A549 (cell line): Measurements from ENCODE around the gene MAP1LC3A. TPM values are rescaled to one million over a fixed set of nuclear protein-coding genes. Genes with fewer than 3 reads are reported as not detected.

Experiments used
- ATAC-seq, 2 experiments: fragments of 200-7000 bp in 1 of 2; fragments of >200 bp in 1 of 2; cut with Nextera tagmentation in 1 of 2; cut with Tn5 transposase in 1 of 2; 3 replicates each; pipeline versions ENCODE4 v1.8.0 to v1.9.1; 2018 to 2020; ENCODE audit warnings: mild to moderate bottlenecking in 1 of 2, moderate library complexity in 1 of 2
- CTCF ChIA-PET: fragments of 300-600 bp; sonication (Branson Sonifier 250); formaldehyde crosslinking; extraction: SDS; loops from one replicate; lab custom pipeline; 2021; ENCODE audit warnings: antibody characterized with exemption, inconsistent platforms; lab: Yijun Ruan, JAX
- POLR2A ChIA-PET: fragments of 350-600 bp; formaldehyde crosslinking; extraction: SDS; loops from one replicate; lab custom pipeline; 2021; ENCODE audit warnings: antibody characterized with exemption, inconsistent platforms; lab: Yijun Ruan, JAX
- DNase-seq, 2 experiments: peaks; one replicate each; pipeline versions ENCODE4 v3.0.0 to v3.0.0-alpha.2; 2011 to 2016; ENCODE audit warnings: low read depth in 1 of 2, low spot score in 1 of 2
- FAIRE-seq: peaks from 2 replicates; lab custom pipeline; 2011; peaks lifted over from hg19 to GRCh38; lab: Jason Lieb, UNC
- H3K27ac ChIP-seq, 2 experiments: fragments of >200 bp; sonication (Bioruptor Twin); formaldehyde crosslinking; 3 replicates each; pipeline ENCODE4 v1.5.1; 2016 to 2017
- H3K4me1 ChIP-seq: fragments of >200 bp; sonication (Bioruptor Twin); formaldehyde crosslinking; 3 replicates; pipeline ENCODE4 v1.6.1; 2016
- H3K4me2 ChIP-seq: fragments of >200 bp; sonication (Bioruptor Twin); formaldehyde crosslinking; 3 replicates; pipeline ENCODE4 v1.6.1; 2016
- H3K4me3 ChIP-seq: fragments of >200 bp; sonication (Bioruptor Twin); formaldehyde crosslinking; 3 replicates; pipeline ENCODE4 v1.5.1; 2016
- H3K9me3 ChIP-seq: fragments of >200 bp; sonication (Bioruptor Twin); formaldehyde crosslinking; 3 replicates; pipeline ENCODE4 v1.6.1; 2016
- CHD4 ChIP-seq: fragments of 200-600 bp; sonication (generic); IDR thresholded peaks from 2 replicates; pipeline ENCODE4 v1.6.1; 2016; ENCODE audit warnings: antibody characterized with exemption, mild to moderate bottlenecking, borderline replicate concordance
- EP300 ChIP-seq, 2 experiments: fragments of >200 bp; sonication (Bioruptor Twin); formaldehyde crosslinking; IDR thresholded peaks; 2 replicates in 1 of 2; 3 replicates in 1 of 2; pipeline ENCODE4 v1.6.1; 2016 to 2017
- ESRRA ChIP-seq: fragments of 150-350 bp; IDR thresholded peaks from 2 replicates; pipeline ENCODE4 v1.6.1; 2014; ENCODE audit warnings: mild to moderate bottlenecking, low read length, borderline replicate concordance
- FOSL2 ChIP-seq, 2 experiments: fragments of 450-650 bp in 1 of 2; fragments of >200 bp in 1 of 2; sonication (Bioruptor Twin) in 1 of 2; formaldehyde crosslinking; IDR thresholded peaks; 2 replicates each; pipeline versions ENCODE4 v1.5.0 to v1.6.1; 2016 to 2020; ENCODE audit warnings: mild to moderate bottlenecking in 1 of 2, moderate library complexity in 1 of 2
- HDAC2 ChIP-seq: fragments of 200-600 bp; sonication (generic); IDR thresholded peaks from 2 replicates; pipeline ENCODE4 v1.6.1; 2016
- HEYL ChIP-seq: fragments of 250-450 bp; sonication (Bioruptor Pico); IDR thresholded peaks from 2 replicates; pipeline ENCODE4 v1.8.0; 2021; ENCODE audit warnings: mild to moderate bottlenecking, moderate library complexity
- HOXB5 ChIP-seq: fragments of 250-450 bp; sonication (Bioruptor Pico); IDR thresholded peaks from 2 replicates; pipeline ENCODE4 v1.5.0; 2020; ENCODE audit warnings: mild to moderate bottlenecking, moderate library complexity
- JUNB ChIP-seq: fragments of >200 bp; sonication (Bioruptor Twin); formaldehyde crosslinking; IDR thresholded peaks from 2 replicates; pipeline ENCODE4 v1.6.1; 2016
- KDM1A ChIP-seq: fragments of 200-600 bp; sonication (generic); IDR thresholded peaks from 2 replicates; pipeline ENCODE4 v1.6.1; 2016; ENCODE audit warnings: low read depth, mild to moderate bottlenecking
- MAFK ChIP-seq: fragments of 450-650 bp; IDR thresholded peaks from 2 replicates; pipeline ENCODE4 v1.6.1; 2014; ENCODE audit not compliant: partially characterized antibody
- NR3C1 ChIP-seq: fragments of >200 bp; sonication (Bioruptor Twin); formaldehyde crosslinking; IDR thresholded peaks from 3 replicates; pipeline ENCODE4 v1.6.1; 2017
- RAD21 ChIP-seq, 2 experiments: fragments of >200 bp in 1 of 2; sonication (Bioruptor Twin) in 1 of 2; formaldehyde crosslinking in 1 of 2; IDR thresholded peaks in 1 of 2; conservative IDR thresholded peaks in 1 of 2; 2 replicates in 1 of 2; 3 replicates in 1 of 2; pipeline ENCODE4 v1.6.1; 2012 to 2018; ENCODE audit warnings: inconsistent platforms in 1 of 2
- SMC3 ChIP-seq: fragments of >200 bp; sonication (Bioruptor Twin); formaldehyde crosslinking; IDR thresholded peaks from 3 replicates; pipeline ENCODE4 v1.6.1; 2018; ENCODE audit warnings: inconsistent platforms
- TFCP2L1 ChIP-seq: fragments of 250-450 bp; sonication (Bioruptor Pico); IDR thresholded peaks from 2 replicates; pipeline ENCODE4 v1.5.0; 2021; ENCODE audit warnings: mild to moderate bottlenecking
- ZC3H11A ChIP-seq: fragments of 450-650 bp; IDR thresholded peaks from 2 replicates; pipeline ENCODE4 v1.6.1; 2014; ENCODE audit warnings: antibody characterized with exemption, mild to moderate bottlenecking
- ZSCAN20 ChIP-seq: fragments of 250-450 bp; sonication (Bioruptor Pico); IDR thresholded peaks from 2 replicates; pipeline ENCODE4 v1.8.0; 2022; ENCODE audit warnings: mild to moderate bottlenecking, moderate library complexity
- WGBS: methylation state at CpG from one replicate; pipeline ENCODE4 v1.1.6; 2017; ENCODE audit errors: missing lambda C conversion rate; 5-methylcytosine and 5-hydroxymethylcytosine counted together
- polyA plus RNA-seq, 4 experiments: library from polyadenylated mRNA; depleted of rRNA in 3 of 4; stranded (reverse); fragments of >200 nt; fragmentation: RNase III in 1 of 4; extraction: RNeasy Plus Mini Kit Qiagen cat#74134 plus additional on column Dnase treatment in 1 of 4; gene quantifications; 2 replicates in 3 of 4; 3 replicates in 1 of 4; pipeline ENCODE4 v1.2.3, GENCODE V29; 2011 to 2017
- TF ChIP-seq, protein P1 (sequence below): IDR thresholded peaks from 2 replicates; pipeline ENCODE4 v1.6.1; 2012; ENCODE audit warnings: low read depth, borderline replicate concordance
- TF ChIP-seq, protein P2 (sequence below): fragments of >200 bp; sonication (Bioruptor Twin); formaldehyde crosslinking; IDR thresholded peaks from 3 replicates; pipeline ENCODE4 v1.5.1; 2016
- TF ChIP-seq, protein P3 (sequence below): fragments of >200 bp; sonication (Bioruptor Twin); formaldehyde crosslinking; IDR thresholded peaks from 2 replicates; pipeline ENCODE4 v1.6.1; 2016
- TF ChIP-seq, protein P4 (sequence below): fragments of 450-650 bp; IDR thresholded peaks from 2 replicates; pipeline ENCODE4 v1.6.1; 2014; ENCODE audit warnings: antibody characterized with exemption
- TF ChIP-seq, protein P5 (sequence below): fragments of 200-600 bp; sonication (generic); IDR thresholded peaks from 2 replicates; pipeline ENCODE4 v1.6.1; 2016; ENCODE audit warnings: antibody characterized with exemption, mild to moderate bottlenecking, moderate library complexity
- TF ChIP-seq, protein P6 (sequence below): IDR thresholded peaks from 2 replicates; pipeline ENCODE4 v1.6.1; 2012

Gene MAP1LC3A
- polyA plus RNA-seq, 2 of the 4 experiments (the other 2 are of a cell fraction): 4.3 to 15.7 TPM

DNA sequence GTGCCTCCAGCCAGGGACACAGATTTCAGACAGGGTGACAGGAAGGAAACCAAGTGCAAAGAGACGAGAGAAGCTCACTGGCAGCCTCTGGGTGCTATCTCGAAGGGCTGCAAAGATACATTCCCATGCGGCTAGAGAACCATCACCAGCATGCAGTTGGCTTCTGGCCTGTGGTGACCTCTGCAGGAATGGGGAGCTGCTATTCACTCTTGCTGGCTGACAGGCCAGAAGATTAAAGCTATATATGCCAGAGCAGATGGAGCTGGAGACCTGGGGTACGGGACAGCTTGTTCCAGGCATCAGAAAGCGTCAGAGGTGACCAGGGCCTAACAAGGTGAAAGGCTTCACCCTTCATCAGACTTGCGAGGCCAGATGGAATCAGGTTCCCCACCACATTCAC is 20.0 kb downstream of the MAP1LC3A start:
- Histone ChIP-seq H3K4me2 (no peak overlapping the region), H3K4me3 (no peak overlapping the region), H3K27ac (no peak overlapping the region), H3K4me1 (peaks cover 14% of the 10 kb centered on the region; the same call in 2 of the 3 replicates), H3K9me3 (no peaks in the 10 kb centered on the region)
- POLR2A ChIA-PET: interaction anchor here (0.5 to 1.2 kb wide), 3 partner anchors 20 to 138 kb away, joined by 3 read pairs; partner anchors contain the start of gene MAP1LC3A
- WGBS: 91% methylated on average over 6 of the region's 6 CpGs
- no peak for ATAC-seq
- no peak for TF ChIP-seq HDAC2
- DNase-seq: no peak
- CTCF ChIA-PET: interaction anchor here (0.6 to 7.7 kb wide), 22 partner anchors 8 to 388 kb away, joined by 3 to 108 read pairs (median 4); partner anchors contain the start of gene TP53INP2
- FAIRE-seq: no peak

DNA sequence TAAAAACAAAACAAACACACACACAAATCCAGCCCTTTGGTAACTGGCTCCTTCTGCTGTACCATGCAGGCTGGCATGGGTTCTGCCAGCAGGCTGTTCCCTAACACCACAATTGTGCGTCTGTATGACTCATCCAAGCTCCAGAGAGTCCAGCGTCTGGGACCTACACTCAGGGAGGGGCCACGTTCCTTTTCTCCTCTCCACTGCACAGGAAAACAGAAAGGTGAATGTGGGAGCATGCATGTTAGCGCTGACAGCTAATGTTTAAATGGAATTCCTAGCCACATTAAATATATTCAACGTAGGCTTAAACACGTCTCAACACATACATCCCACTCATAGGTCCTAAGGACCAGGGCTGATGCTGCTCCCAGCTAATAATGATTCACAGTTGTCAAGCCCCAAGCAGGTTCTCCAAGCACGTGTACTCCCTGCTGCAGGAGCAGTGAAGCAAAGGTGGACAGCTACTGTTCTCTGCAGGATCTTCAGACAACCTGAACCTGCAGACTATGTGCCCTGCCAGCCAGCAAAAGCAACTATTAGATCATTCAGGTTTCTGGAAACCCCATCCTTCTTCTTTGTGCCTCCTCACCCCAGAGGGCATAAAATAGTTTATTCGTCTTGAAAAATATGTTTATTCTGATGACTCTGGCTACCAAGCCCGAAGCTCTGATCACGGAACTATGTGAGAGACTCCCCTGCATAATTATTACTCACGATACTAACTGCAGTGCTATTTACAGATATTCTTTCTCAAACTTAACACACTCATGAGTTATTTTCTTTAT is 20.9 kb downstream of the MAP1LC3A start:
- Histone ChIP-seq H3K4me2 (no peak overlapping the region), H3K4me1 (peaks cover 15% of the 10 kb centered on the region; the same call in 2 of the 3 replicates), H3K4me3 (no peak overlapping the region), H3K27ac (no peak overlapping the region), H3K9me3 (no peaks in the 10 kb centered on the region)
- ATAC-seq (peak; percentile 91 to 96), FAIRE-seq (no peak), DNase-seq (peak in 1 of 2 experiments; percentile 69)
- 53% methylated on average over 11 of the region's 11 CpGs for WGBS
- ChIA-PET POLR2A (interaction anchor here (1.1 to 1.2 kb wide), 2 partner anchors 21 to 126 kb away, joined by 3 read pairs; partner anchors contain the start of gene MAP1LC3A), CTCF (interaction anchor here (0.6 to 7.7 kb wide), 35 partner anchors 10 to 617 kb away, joined by 3 to 108 read pairs (median 4); partner anchors contain the start of gene TP53INP2)
- TF ChIP-seq SMC3: peak; percentile 92
- TF ChIP-seq, protein P1, sequence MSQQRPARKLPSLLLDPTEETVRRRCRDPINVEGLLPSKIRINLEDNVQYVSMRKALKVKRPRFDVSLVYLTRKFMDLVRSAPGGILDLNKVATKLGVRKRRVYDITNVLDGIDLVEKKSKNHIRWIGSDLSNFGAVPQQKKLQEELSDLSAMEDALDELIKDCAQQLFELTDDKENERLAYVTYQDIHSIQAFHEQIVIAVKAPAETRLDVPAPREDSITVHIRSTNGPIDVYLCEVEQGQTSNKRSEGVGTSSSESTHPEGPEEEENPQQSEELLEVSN: no peak
- TF ChIP-seq RAD21 (conservative IDR thresholded peaks at IDR 0.05 in 1 of 2, IDR thresholded peaks at IDR 0.05 in 1 of 2): peak; percentile 93 to 94
- TF ChIP-seq JUNB: 0 out of 2 replicates have a peak, but pooled peaks have one; percentile 31
- TF ChIP-seq, protein P2, sequence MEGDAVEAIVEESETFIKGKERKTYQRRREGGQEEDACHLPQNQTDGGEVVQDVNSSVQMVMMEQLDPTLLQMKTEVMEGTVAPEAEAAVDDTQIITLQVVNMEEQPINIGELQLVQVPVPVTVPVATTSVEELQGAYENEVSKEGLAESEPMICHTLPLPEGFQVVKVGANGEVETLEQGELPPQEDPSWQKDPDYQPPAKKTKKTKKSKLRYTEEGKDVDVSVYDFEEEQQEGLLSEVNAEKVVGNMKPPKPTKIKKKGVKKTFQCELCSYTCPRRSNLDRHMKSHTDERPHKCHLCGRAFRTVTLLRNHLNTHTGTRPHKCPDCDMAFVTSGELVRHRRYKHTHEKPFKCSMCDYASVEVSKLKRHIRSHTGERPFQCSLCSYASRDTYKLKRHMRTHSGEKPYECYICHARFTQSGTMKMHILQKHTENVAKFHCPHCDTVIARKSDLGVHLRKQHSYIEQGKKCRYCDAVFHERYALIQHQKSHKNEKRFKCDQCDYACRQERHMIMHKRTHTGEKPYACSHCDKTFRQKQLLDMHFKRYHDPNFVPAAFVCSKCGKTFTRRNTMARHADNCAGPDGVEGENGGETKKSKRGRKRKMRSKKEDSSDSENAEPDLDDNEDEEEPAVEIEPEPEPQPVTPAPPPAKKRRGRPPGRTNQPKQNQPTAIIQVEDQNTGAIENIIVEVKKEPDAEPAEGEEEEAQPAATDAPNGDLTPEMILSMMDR: peak; percentile 82
- peak; percentile 84 for TF ChIP-seq FOSL2 (IDR thresholded peaks at IDR 0.05)
- TF ChIP-seq FOSL2 (CRISPR knock-in tag; IDR thresholded peaks at IDR 0.05): peak; percentile 97

DNA sequence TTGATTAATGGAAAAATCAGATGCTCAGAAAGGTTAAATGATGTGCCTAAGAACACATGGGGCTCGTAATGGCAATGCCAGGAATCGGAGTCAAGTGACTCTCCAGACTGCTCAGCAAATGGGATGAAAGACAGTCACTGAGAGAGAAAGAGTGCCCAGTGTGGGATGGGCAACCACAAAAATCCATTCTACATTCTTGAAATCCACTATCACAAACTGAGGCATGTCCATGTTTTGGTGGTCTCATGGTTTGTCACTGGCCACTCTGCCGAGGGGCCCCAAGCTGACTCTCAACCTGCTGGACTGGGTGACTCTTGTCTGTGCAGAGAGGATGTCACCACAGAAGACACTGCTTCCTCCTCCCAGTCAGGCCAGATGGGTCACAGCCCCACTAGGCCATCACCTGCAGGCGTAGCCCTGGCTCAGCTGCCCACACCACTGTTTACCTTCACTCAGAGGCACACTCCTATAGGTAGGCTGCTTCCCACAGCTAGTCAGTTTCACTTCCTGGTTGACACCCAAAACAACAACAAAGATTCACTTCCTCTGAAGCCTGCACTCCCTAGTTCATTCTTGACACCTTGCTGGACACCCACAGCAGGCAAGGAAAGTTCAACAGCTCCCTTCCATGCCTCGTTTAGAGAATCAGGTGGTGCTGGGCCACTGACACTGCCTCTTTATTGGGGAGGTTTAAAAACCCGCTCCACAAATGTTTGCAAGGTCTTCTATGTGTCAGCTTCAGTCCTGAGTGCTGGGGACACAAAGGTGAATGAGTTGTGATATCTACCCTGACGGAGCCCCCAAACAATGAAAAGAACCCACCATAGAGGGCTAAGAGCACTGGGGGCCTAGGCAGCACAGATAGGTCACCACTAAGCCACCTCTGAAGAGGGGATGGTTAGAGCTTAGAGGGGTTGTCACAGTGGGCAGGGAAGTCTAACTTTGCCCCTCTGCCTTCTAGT is 21.7 kb downstream of the MAP1LC3A start:
- no peak for FAIRE-seq
- Histone ChIP-seq H3K4me1 (peaks cover 15% of the 10 kb centered on the region; the same call in 2 of the 3 replicates), H3K4me3 (no peak overlapping the region), H3K27ac (no peak overlapping the region), H3K4me2 (no peak overlapping the region), H3K9me3 (no peaks in the 10 kb centered on the region)
- 87% methylated on average over 7 of the region's 7 CpGs for WGBS
- DNase-seq: no peak
- POLR2A ChIA-PET: interaction anchor here (1.2 kb wide), 1 partner anchor 125 kb away, joined by 3 read pairs; no protein-coding TSS in a partner anchor
- no peak for TF ChIP-seq KDM1A
- no peak for TF ChIP-seq ESRRA
- TF ChIP-seq, protein P3, sequence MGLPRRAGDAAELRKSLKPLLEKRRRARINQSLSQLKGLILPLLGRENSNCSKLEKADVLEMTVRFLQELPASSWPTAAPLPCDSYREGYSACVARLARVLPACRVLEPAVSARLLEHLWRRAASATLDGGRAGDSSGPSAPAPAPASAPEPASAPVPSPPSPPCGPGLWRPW: no peak
- TF ChIP-seq HEYL: no peak
- TF ChIP-seq ZC3H11A: no peak
- no peak for TF ChIP-seq NR3C1
- TF ChIP-seq, protein P4, sequence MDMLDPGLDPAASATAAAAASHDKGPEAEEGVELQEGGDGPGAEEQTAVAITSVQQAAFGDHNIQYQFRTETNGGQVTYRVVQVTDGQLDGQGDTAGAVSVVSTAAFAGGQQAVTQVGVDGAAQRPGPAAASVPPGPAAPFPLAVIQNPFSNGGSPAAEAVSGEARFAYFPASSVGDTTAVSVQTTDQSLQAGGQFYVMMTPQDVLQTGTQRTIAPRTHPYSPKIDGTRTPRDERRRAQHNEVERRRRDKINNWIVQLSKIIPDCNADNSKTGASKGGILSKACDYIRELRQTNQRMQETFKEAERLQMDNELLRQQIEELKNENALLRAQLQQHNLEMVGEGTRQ: no peak
- TF ChIP-seq HOXB5: no peak
- no peak for TF ChIP-seq CHD4
- no peak for TF ChIP-seq EP300 (IDR thresholded peaks at IDR 0.05)
- no peak for TF ChIP-seq MAFK
- TF ChIP-seq, protein P5, sequence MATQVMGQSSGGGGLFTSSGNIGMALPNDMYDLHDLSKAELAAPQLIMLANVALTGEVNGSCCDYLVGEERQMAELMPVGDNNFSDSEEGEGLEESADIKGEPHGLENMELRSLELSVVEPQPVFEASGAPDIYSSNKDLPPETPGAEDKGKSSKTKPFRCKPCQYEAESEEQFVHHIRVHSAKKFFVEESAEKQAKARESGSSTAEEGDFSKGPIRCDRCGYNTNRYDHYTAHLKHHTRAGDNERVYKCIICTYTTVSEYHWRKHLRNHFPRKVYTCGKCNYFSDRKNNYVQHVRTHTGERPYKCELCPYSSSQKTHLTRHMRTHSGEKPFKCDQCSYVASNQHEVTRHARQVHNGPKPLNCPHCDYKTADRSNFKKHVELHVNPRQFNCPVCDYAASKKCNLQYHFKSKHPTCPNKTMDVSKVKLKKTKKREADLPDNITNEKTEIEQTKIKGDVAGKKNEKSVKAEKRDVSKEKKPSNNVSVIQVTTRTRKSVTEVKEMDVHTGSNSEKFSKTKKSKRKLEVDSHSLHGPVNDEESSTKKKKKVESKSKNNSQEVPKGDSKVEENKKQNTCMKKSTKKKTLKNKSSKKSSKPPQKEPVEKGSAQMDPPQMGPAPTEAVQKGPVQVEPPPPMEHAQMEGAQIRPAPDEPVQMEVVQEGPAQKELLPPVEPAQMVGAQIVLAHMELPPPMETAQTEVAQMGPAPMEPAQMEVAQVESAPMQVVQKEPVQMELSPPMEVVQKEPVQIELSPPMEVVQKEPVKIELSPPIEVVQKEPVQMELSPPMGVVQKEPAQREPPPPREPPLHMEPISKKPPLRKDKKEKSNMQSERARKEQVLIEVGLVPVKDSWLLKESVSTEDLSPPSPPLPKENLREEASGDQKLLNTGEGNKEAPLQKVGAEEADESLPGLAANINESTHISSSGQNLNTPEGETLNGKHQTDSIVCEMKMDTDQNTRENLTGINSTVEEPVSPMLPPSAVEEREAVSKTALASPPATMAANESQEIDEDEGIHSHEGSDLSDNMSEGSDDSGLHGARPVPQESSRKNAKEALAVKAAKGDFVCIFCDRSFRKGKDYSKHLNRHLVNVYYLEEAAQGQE: no peak
- TF ChIP-seq, protein P6, sequence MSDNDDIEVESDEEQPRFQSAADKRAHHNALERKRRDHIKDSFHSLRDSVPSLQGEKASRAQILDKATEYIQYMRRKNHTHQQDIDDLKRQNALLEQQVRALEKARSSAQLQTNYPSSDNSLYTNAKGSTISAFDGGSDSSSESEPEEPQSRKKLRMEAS: no peak
- TF ChIP-seq TFCP2L1 (CRISPR knock-in tag): no peak
- no peak for TF ChIP-seq ZSCAN20 (CRISPR knock-in tag)
- no peak for ATAC-seq
- CTCF ChIA-PET: interaction anchor here (0.7 to 7.7 kb wide), 21 partner anchors 10 to 268 kb away, joined by 3 to 108 read pairs (median 4); partner anchors contain the start of gene TP53INP2
